ENCODE results near the gene ITSN2.
"Not testable (repeated sequence)": the region's sequence is repeated elsewhere in the genome, so short reads cannot be mapped to it uniquely, and the experiment has no call there.

ITSN2 gene

GRCh38 chr2:24362253-24362652 lies 1.9 kb upstream of the ITSN2 start:
- DNase-seq, result no peak

GRCh38 chr2:24360963-24361330 lies 611 bp upstream of the ITSN2 start:
- no peak for DNase-seq

- peak; percentile 32 to 42 for DNase-seq
These were observed 947 bp downstream of the ITSN2 start for GRCh38 chr2:24359129-24360049.

GRCh38 chr2:24357767-24358166 lies 2.6 kb downstream of the ITSN2 start:
- not testable (repeated sequence) for DNase-seq

- not testable (repeated sequence) for DNase-seq
These were observed 3.2 kb downstream of the ITSN2 start for GRCh38 chr2:24357115-24357514.

- DNase-seq, result no peak
These were observed 5.4 kb downstream of the ITSN2 start for GRCh38 chr2:24354957-24355356.

- DNase-seq, result no peak
These were observed 5.9 kb downstream of the ITSN2 start for GRCh38 chr2:24354395-24354794.

- no peak for DNase-seq
These were observed 6.4 kb downstream of the ITSN2 start for GRCh38 chr2:24353973-24354372.

- DNase-seq, result no peak
These were observed 7.0 kb downstream of the ITSN2 start for GRCh38 chr2:24353364-24353763.

GRCh38 chr2:24352664-24353063 lies 7.7 kb downstream of the ITSN2 start:
- DNase-seq, result no peak

- DNase-seq, result no peak
These were observed 8.4 kb downstream of the ITSN2 start for GRCh38 chr2:24351981-24352380.

GRCh38 chr2:24351627-24351938 lies 8.8 kb downstream of the ITSN2 start:
- no peak for DNase-seq

GRCh38 chr2:24350826-24351626 lies 9.3 kb downstream of the ITSN2 start:
- no peak for DNase-seq

GRCh38 chr2:24349097-24349496 lies 11.2 kb downstream of the ITSN2 start:
- DNase-seq, result no peak

- no peak for DNase-seq
These were observed 14.4 kb downstream of the ITSN2 start for GRCh38 chr2:24345937-24346336.

- DNase-seq, result no peak
These were observed 17.0 kb downstream of the ITSN2 start for GRCh38 chr2:24343225-24343882.

- DNase-seq, result no peak
These were observed 18.0 kb downstream of the ITSN2 start for GRCh38 chr2:24342110-24342910.

GRCh38 chr2:24339856-24340262 lies 20.5 kb downstream of the ITSN2 start:
- no peak for DNase-seq

GRCh38 chr2:24339098-24339497 lies 21.2 kb downstream of the ITSN2 start:
- not testable (repeated sequence) for DNase-seq

- no peak for DNase-seq
These were observed 22.4 kb downstream of the ITSN2 start for GRCh38 chr2:24337890-24338289.

- DNase-seq, result no peak
These were observed 23.5 kb downstream of the ITSN2 start for GRCh38 chr2:24336811-24337210.

- no peak for DNase-seq
These were observed 26.1 kb downstream of the ITSN2 start for GRCh38 chr2:24334245-24334633.

Data from stimulated activated CD4-positive, alpha-beta T cell treated with anti-CD3 and anti-CD28 coated beads, Interleukin-2, amount 100 ng/mL, for 48 hours (primary cell).